Measurements from ENCODE around the gene CRY1. TPM values are rescaled to one million over a fixed set of nuclear protein-coding genes. Genes with fewer than 3 reads are reported as not detected.

Gene CRY1
- polyA plus RNA-seq, 2 of the 4 experiments (the other 2 are of a cell fraction), result 15.8 to 26.1 TPM

DNA sequence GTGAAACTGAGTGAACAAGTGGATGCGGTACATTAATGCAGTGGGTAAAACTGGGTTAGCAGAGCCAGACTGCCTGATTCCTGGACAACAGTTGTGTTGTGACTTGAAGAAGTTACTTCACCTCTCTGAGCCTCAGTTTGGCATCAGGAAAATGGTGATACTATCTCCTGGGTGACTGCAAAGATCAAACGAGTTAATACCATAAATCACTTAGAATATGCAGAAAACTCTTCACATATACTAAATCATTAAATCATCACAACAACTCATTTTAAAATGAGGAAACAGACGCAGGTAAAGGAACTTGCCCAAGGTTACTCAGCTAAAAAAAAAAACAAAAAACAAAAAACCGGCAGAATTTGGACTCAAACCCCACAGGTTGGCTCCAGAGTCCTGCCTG is 107.2 kb downstream of the CRY1 start:
- Histone ChIP-seq H3K4me2 (peak overlapping the region; percentile 92), H3K27ac (peak overlapping the region; percentile 67 to 93), H3K4me1 (peaks cover 13% of the 10 kb centered on the region; the same call in 2 of the 3 replicates), H3K4me3 (peak overlapping the region; percentile 50), H3K9me3 (no peaks in the 10 kb centered on the region)
- POLR2A ChIA-PET, result interaction anchor here (1.1 to 1.7 kb wide), 4 partner anchors 9 to 41 kb away, joined by 3 to 24 read pairs (median 8); partner anchors contain the start of gene TMEM263
- 30% methylated on average over 4 of the region's 4 CpGs for WGBS (ENCODE audit: missing lambda C conversion rate)
- no peak for FAIRE-seq
- CTCF ChIA-PET, result interaction anchor here (0.6 to 2.6 kb wide), 3 partner anchors 14 to 152 kb away, joined by 3 to 6 read pairs (median 3); no protein-coding TSS in a partner anchor
- no peak for DNase-seq (ENCODE audit: low read depth in 1 of 2, low spot score in 1 of 2)
- TF ChIP-seq, protein P1, sequence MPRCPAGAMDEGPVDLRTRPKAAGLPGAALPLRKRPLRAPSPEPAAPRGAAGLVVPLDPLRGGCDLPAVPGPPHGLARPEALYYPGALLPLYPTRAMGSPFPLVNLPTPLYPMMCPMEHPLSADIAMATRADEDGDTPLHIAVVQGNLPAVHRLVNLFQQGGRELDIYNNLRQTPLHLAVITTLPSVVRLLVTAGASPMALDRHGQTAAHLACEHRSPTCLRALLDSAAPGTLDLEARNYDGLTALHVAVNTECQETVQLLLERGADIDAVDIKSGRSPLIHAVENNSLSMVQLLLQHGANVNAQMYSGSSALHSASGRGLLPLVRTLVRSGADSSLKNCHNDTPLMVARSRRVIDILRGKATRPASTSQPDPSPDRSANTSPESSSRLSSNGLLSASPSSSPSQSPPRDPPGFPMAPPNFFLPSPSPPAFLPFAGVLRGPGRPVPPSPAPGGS (IDR thresholded peaks at IDR 0.05), result no peak
- 0 out of 5 replicates have a peak, but pooled peaks of 1 of the 2 experiments have one; percentile 16 for TF ChIP-seq JUN (IDR thresholded peaks at IDR 0.05)
- no peak for ATAC-seq

DNA sequence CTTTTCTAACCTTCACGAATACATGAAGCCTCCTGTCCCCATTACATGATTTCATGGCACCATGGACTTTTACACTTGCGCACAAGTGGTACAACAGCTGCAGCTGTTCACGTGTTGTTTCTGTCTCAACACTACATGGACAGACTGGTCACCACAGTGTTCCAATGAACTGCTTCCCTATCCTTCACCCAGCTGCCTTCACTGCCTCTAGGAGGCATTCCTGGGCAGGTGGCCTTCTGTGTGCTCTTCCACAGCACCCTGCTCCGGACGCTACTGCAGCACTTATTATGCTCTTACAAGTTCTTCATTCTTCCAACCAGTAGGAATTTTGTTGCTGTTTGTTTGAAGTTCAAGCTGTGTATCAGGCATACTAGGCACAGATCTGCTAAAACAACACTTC is 107.9 kb downstream of the CRY1 start:
- POLR2A ChIA-PET, result no interaction called here
- 94% methylated on average over 5 of the region's 5 CpGs for WGBS (ENCODE audit: missing lambda C conversion rate)
- peak overlapping the region; percentile 92 for H3K4me2 ChIP-seq
- DNase-seq (ENCODE audit: low read depth in 1 of 2, low spot score in 1 of 2), result no peak
- H3K9me3 ChIP-seq, result no peaks in the 10 kb centered on the region
- TF ChIP-seq MYC (IDR thresholded peaks at IDR 0.05; ENCODE audit: borderline replicate concordance, low read length), result no peak
- TF ChIP-seq HOXB5 (CRISPR knock-in tag; IDR thresholded peaks at IDR 0.05), result no peak
- TF ChIP-seq KDM5A (IDR thresholded peaks at IDR 0.05), result no peak
- no peak for TF ChIP-seq HOXB13 (CRISPR knock-in tag; IDR thresholded peaks at IDR 0.05; ENCODE audit: low read depth)
- no peak for TF ChIP-seq FOXS1 (CRISPR knock-in tag; IDR thresholded peaks at IDR 0.05)
- TF ChIP-seq RARB (CRISPR knock-in tag; IDR thresholded peaks at IDR 0.05), result no peak
- TF ChIP-seq RFX5 (IDR thresholded peaks at IDR 0.05), result no peak
- TF ChIP-seq NFE2L2 (conservative IDR thresholded peaks at IDR 0.05; ENCODE audit: low read length), result no peak
- TF ChIP-seq, protein P2, sequence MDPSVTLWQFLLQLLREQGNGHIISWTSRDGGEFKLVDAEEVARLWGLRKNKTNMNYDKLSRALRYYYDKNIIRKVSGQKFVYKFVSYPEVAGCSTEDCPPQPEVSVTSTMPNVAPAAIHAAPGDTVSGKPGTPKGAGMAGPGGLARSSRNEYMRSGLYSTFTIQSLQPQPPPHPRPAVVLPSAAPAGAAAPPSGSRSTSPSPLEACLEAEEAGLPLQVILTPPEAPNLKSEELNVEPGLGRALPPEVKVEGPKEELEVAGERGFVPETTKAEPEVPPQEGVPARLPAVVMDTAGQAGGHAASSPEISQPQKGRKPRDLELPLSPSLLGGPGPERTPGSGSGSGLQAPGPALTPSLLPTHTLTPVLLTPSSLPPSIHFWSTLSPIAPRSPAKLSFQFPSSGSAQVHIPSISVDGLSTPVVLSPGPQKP (IDR thresholded peaks at IDR 0.05; ENCODE audit: low read depth, low read length), result no peak
- TF ChIP-seq EHF (CRISPR knock-in tag; IDR thresholded peaks at IDR 0.05), result no peak
- TF ChIP-seq FOSL2 (IDR thresholded peaks at IDR 0.05), result no peak
- no peak for TF ChIP-seq FOSL2 (CRISPR knock-in tag; IDR thresholded peaks at IDR 0.05)
- no peak for TF ChIP-seq EHMT2 (IDR thresholded peaks at IDR 0.05; ENCODE audit: low read depth)
- TF ChIP-seq, protein P3, sequence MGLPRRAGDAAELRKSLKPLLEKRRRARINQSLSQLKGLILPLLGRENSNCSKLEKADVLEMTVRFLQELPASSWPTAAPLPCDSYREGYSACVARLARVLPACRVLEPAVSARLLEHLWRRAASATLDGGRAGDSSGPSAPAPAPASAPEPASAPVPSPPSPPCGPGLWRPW (IDR thresholded peaks at IDR 0.05), result no peak
- TF ChIP-seq ZSCAN20 (CRISPR knock-in tag; IDR thresholded peaks at IDR 0.05), result no peak
- TF ChIP-seq, protein P4, sequence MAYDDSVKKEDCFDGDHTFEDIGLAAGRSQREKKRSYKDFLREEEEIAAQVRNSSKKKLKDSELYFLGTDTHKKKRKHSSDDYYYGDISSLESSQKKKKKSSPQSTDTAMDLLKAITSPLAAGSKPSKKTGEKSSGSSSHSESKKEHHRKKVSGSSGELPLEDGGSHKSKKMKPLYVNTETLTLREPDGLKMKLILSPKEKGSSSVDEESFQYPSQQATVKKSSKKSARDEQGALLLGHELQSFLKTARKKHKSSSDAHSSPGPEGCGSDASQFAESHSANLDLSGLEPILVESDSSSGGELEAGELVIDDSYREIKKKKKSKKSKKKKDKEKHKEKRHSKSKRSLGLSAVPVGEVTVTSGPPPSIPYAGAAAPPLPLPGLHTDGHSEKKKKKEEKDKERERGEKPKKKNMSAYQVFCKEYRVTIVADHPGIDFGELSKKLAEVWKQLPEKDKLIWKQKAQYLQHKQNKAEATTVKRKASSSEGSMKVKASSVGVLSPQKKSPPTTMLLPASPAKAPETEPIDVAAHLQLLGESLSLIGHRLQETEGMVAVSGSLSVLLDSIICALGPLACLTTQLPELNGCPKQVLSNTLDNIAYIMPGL (CRISPR knock-in tag; IDR thresholded peaks at IDR 0.05; ENCODE audit: borderline replicate concordance), result no peak
- no peak for TF ChIP-seq CBX8 (IDR thresholded peaks at IDR 0.05)
- no peak for TF ChIP-seq POLR2A (IDR thresholded peaks at IDR 0.05; ENCODE audit: low read length)
- peaks cover 13% of the 10 kb centered on the region; the same call in 2 of the 3 replicates for H3K4me1 ChIP-seq
- no peak overlapping the region for H3K4me3 ChIP-seq
- ATAC-seq, result no peak
- no peak overlapping the region for H3K27ac ChIP-seq
- FAIRE-seq, result no peak
- CTCF ChIA-PET, result interaction anchor here (0.6 kb wide), 1 partner anchor 151 kb away, joined by 3 read pairs; no protein-coding TSS in a partner anchor
